ENCODE data around the gene ITLN2. TPM values are rescaled to one million over a fixed set of nuclear protein-coding genes. Genes with fewer than 3 reads are reported as not detected.

The ITLN2 gene
- total RNA-seq, 2 donors from 2014 or later, result 20.3 to 29.7 TPM

DNA sequence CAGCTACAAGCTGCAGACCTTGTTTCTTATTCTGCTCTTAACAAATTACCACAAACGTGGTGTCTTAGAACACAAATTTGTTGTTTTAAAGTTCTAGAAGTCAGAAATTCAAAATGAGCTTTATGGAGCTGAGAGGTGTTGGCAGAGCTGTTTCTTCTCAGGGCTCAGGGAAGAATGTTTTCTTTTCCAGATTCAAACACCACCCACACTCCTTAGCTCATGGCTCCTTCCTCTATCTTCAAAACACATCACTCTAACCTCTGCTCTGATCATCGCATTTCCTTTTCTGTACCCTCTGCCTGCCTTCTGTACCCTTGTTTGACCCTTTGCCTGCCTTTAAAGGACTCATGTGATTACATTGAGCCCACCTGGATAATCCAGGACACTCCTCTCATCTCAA, 42.7 kb downstream of the ITLN2 start:
- TF ChIP-seq, protein P1, sequence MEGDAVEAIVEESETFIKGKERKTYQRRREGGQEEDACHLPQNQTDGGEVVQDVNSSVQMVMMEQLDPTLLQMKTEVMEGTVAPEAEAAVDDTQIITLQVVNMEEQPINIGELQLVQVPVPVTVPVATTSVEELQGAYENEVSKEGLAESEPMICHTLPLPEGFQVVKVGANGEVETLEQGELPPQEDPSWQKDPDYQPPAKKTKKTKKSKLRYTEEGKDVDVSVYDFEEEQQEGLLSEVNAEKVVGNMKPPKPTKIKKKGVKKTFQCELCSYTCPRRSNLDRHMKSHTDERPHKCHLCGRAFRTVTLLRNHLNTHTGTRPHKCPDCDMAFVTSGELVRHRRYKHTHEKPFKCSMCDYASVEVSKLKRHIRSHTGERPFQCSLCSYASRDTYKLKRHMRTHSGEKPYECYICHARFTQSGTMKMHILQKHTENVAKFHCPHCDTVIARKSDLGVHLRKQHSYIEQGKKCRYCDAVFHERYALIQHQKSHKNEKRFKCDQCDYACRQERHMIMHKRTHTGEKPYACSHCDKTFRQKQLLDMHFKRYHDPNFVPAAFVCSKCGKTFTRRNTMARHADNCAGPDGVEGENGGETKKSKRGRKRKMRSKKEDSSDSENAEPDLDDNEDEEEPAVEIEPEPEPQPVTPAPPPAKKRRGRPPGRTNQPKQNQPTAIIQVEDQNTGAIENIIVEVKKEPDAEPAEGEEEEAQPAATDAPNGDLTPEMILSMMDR (conservative IDR thresholded peaks at IDR 0.05), result no peak
- 69 to 100% methylated on average over 1 to 2 of the region's 2 CpGs for WGBS, 2 experiments (ENCODE audit: insufficient coverage in 1 of 2, insufficient read length in 1 of 2)
- DNase-seq, result no peak
- H3K9me3 Mint-ChIP-seq, result peaks cover 18% of the 10 kb centered on the region
- H3K36me3 Mint-ChIP-seq (ENCODE audit: low read depth), result peaks cover 3% of the 10 kb centered on the region
- H3K9me3 ChIP-seq (ENCODE audit: control insufficient read depth, low read length), result peaks cover 29% of the 10 kb centered on the region
- H3K9ac ChIP-seq (ENCODE audit: extremely low read depth, low read length, poor library complexity, severe bottlenecking), result peak overlapping the region; percentile 78
- no peaks in the 10 kb centered on the region for H3K36me3 ChIP-seq (ENCODE audit: control insufficient read depth, insufficient read depth, low read length)
- H3K4me3 ChIP-seq (ENCODE audit: low read length), result peak overlapping the region; percentile 68
- H3K4me1 Mint-ChIP-seq, result peaks cover 30% of the 10 kb centered on the region
- peak overlapping the region; percentile 92 for H3K27ac Mint-ChIP-seq
- peaks cover 9% of the 10 kb centered on the region for H3K4me1 ChIP-seq (ENCODE audit: control insufficient read depth, insufficient read depth, low read length)
- peaks cover 4% of the 10 kb centered on the region for H3K27me3 Mint-ChIP-seq (ENCODE audit: insufficient read depth)
- peak overlapping the region; percentile 48 for H3K27ac ChIP-seq (ENCODE audit: low read depth, low read length)
- peak overlapping the region; percentile 24 for H3K4me3 Mint-ChIP-seq
- no peaks in the 10 kb centered on the region for H3K27me3 ChIP-seq (ENCODE audit: control insufficient read depth, insufficient read depth, low read length, poor library complexity, severe bottlenecking)

DNA sequence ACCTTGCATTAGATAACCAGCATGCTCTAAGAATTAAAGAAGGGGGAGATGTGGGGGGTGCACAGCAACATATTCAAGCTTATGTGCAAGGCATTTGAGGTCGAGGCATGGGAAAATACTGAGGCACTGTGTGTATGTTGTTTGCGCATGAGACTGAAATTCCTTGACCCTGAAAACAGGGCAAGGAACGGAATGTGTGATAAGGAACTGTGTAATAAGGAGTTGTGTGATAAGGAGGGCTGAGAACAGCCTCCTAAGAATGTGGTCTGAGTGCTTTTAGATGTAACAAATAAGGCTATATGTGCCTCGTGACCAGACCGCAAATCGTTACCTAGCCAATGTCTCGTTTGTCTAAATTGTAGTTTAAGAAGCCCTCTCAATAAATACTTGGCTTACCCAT, 43.2 kb downstream of the ITLN2 start:
- H3K36me3 Mint-ChIP-seq (ENCODE audit: low read depth), result peaks cover 3% of the 10 kb centered on the region
- TF ChIP-seq, protein P1 (conservative IDR thresholded peaks at IDR 0.05), result no peak
- H3K27ac ChIP-seq (ENCODE audit: low read depth, low read length), result peak overlapping the region; percentile 80
- H3K4me1 Mint-ChIP-seq, result peaks cover 35% of the 10 kb centered on the region
- peak overlapping the region; percentile 92 for H3K27ac Mint-ChIP-seq
- peak overlapping the region; percentile 78 for H3K9ac ChIP-seq (ENCODE audit: extremely low read depth, low read length, poor library complexity, severe bottlenecking)
- DNase-seq, result peak; percentile 48
- WGBS, 2 experiments (ENCODE audit: insufficient coverage in 1 of 2, insufficient read length in 1 of 2), result 75 to 87% methylated on average over 7 of the region's 7 CpGs
- H3K9me3 Mint-ChIP-seq, result peaks cover 18% of the 10 kb centered on the region
- H3K36me3 ChIP-seq (ENCODE audit: control insufficient read depth, insufficient read depth, low read length), result no peaks in the 10 kb centered on the region
- peaks cover 33% of the 10 kb centered on the region for H3K9me3 ChIP-seq (ENCODE audit: control insufficient read depth, low read length)
- H3K4me1 ChIP-seq (ENCODE audit: control insufficient read depth, insufficient read depth, low read length), result peaks cover 9% of the 10 kb centered on the region
- H3K27me3 ChIP-seq (ENCODE audit: control insufficient read depth, insufficient read depth, low read length, poor library complexity, severe bottlenecking), result no peaks in the 10 kb centered on the region
- H3K27me3 Mint-ChIP-seq (ENCODE audit: insufficient read depth), result peaks cover 4% of the 10 kb centered on the region
- H3K4me3 ChIP-seq (ENCODE audit: low read length), result peak overlapping the region; percentile 68
- H3K4me3 Mint-ChIP-seq, result peak overlapping the region; percentile 24

DNA sequence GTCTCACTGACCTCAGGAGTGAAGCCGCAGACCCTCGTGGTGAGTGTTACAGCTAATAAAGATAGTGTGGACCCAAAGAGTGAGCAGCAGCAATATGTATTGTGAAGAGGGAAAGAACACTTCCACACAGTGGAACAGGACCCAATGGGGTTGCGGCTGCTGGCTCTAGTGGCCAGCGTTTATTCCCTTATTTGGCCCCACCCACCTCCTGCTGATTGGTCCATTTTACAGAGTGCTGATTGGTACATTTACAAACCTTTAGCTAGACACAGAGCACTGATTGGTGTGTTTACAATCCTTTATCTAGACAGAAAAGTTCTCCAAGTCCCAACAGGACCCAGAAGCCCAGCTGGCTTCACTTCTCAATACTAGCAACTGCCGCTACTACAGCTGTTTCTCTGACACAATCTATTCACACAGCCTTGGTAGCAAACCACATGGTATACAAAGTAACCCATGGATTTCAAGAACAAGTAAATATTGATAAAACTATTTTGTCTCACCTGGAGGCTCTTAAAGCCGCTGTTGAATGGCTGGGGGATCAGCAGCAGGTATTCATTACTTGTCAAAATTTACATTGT, 44.3 kb downstream of the ITLN2 start:
- TF ChIP-seq, protein P1 (conservative IDR thresholded peaks at IDR 0.05), result no peak
- Histone ChIP-seq H3K27ac (ENCODE audit: low read depth, low read length) (no peak overlapping the region), H3K36me3 (ENCODE audit: control insufficient read depth, insufficient read depth, low read length) (no peaks in the 10 kb centered on the region), H3K27me3 (ENCODE audit: control insufficient read depth, insufficient read depth, low read length, poor library complexity, severe bottlenecking) (no peaks in the 10 kb centered on the region), H3K9ac (ENCODE audit: extremely low read depth, low read length, poor library complexity, severe bottlenecking) (no peak overlapping the region), H3K4me1 (ENCODE audit: control insufficient read depth, insufficient read depth, low read length) (peaks cover 9% of the 10 kb centered on the region), H3K9me3 (ENCODE audit: control insufficient read depth, low read length) (peaks cover 45% of the 10 kb centered on the region), H3K4me3 (ENCODE audit: low read length) (peak overlapping the region; percentile 57)
- Mint-ChIP-seq H3K4me3 (no peak overlapping the region), H3K4me1 (peaks cover 47% of the 10 kb centered on the region), H3K9me3 (peaks cover 18% of the 10 kb centered on the region), H3K36me3 (ENCODE audit: low read depth) (peaks cover 3% of the 10 kb centered on the region), H3K27ac (peak overlapping the region; percentile 92), H3K27me3 (ENCODE audit: insufficient read depth) (peaks cover 2% of the 10 kb centered on the region)
- DNase-seq, result peak; percentile 44
- 48 to 66% methylated on average over 2 to 6 of the region's 6 CpGs for WGBS, 2 experiments (ENCODE audit: insufficient coverage in 1 of 2, insufficient read length in 1 of 2)

Data from endodermal cell (in vitro differentiated cells).